ENCODE data around the gene PLG. TPM values are rescaled to one million over a fixed set of nuclear protein-coding genes. Genes with fewer than 3 reads are reported as not detected.

The PLG gene
- total RNA-seq, 1 experiment from 2014 or later, result 0.57 TPM

- CTCF ChIA-PET, result no interaction called here
Measured at GRCh38 chr6:160791981-160792418, 90.0 kb downstream of the PLG start.

GRCh38 chr6:160792708-160793107 lies 90.7 kb downstream of the PLG start:
- intact Hi-C loops (cut with micrococcal nuclease; ENCODE audit: unreplicated experiment), result no loop called here
- Histone ChIP-seq H3K27me3 (ENCODE audit: control insufficient read depth, insufficient read depth, low read length) (no peaks in the 10 kb centered on the region), H3K36me3 (ENCODE audit: control insufficient read depth, insufficient read depth, low read length) (no peaks in the 10 kb centered on the region), H3K4me1 (ENCODE audit: control insufficient read depth, insufficient read depth, low read length) (peaks cover 10% of the 10 kb centered on the region), H3K27ac (ENCODE audit: low read length) (peak overlapping the region; percentile 68), H3K4me3 (ENCODE audit: low read depth in 2 of 2, low read length in 2 of 2) (peak overlapping the region in 1 of 2 experiments; percentile 21; a peak in 2 of 4 replicates), H3K9me3 (ENCODE audit: control insufficient read depth, insufficient read depth, low read depth, low read length) (peaks cover 5% of the 10 kb centered on the region; the same call in 1 of the 2 replicates)
- peak; percentile 46 for ATAC-seq
- DNase-seq (ENCODE audit: low read depth, low spot score), result no peak
- ChIA-PET POLR2A (no interaction called here), CTCF (no interaction called here)
- in situ Hi-C loops (cut with HindIII; ENCODE audit: low pct_unique_long_range_greater_than_20kb, low sequenced_read_pairs), result no loop called here
- TF ChIP-seq REST (IDR thresholded peaks at IDR 0.05; ENCODE audit: insufficient read depth in 1 of 2, low read depth in 2 of 2, low read length in 1 of 2) (no peak), POLR2AphosphoS5 (IDR thresholded peaks at IDR 0.05; ENCODE audit: low read depth, low read length) (0 out of 2 replicates have a peak, but pooled peaks have one; percentile 29)
- BruUV-seq (replicated peaks), result no TSS peak

More at GRCh38 chr6:160791981-160792418, 90.0 kb downstream of the PLG start:
- no peaks in the 10 kb centered on the region for H3K36me3 ChIP-seq (ENCODE audit: control insufficient read depth, insufficient read depth, low read length)
- no peaks in the 10 kb centered on the region for H3K27me3 ChIP-seq (ENCODE audit: control insufficient read depth, insufficient read depth, low read length)
- in situ Hi-C loops (cut with HindIII; ENCODE audit: low pct_unique_long_range_greater_than_20kb, low sequenced_read_pairs) (no loop called here), intact Hi-C loops (cut with micrococcal nuclease; ENCODE audit: unreplicated experiment) (no loop called here)
- peak; percentile 61 for DNase-seq (ENCODE audit: low read depth, low spot score)
- TF ChIP-seq SIN3A (IDR thresholded peaks at IDR 0.05; ENCODE audit: borderline replicate concordance, insufficient read depth, low read depth, low read length), result no peak
- TF ChIP-seq REST (IDR thresholded peaks at IDR 0.05; ENCODE audit: insufficient read depth in 1 of 2, low read depth in 2 of 2, low read length in 1 of 2), result no peak
- peaks cover 10% of the 10 kb centered on the region for H3K4me1 ChIP-seq (ENCODE audit: control insufficient read depth, insufficient read depth, low read length)
- POLR2A ChIA-PET, result interaction anchor here (0.7 kb wide), 1 partner anchor 25 kb away, joined by 5 read pairs; no protein-coding TSS in a partner anchor
- H3K9me3 ChIP-seq (ENCODE audit: control insufficient read depth, insufficient read depth, low read depth, low read length), result peaks cover 5% of the 10 kb centered on the region; the same call in 1 of the 2 replicates
- peak overlapping the region; percentile 68 for H3K27ac ChIP-seq (ENCODE audit: low read length)
- no TSS peak for BruUV-seq (replicated peaks)
- ATAC-seq, result peak; percentile 91
- peak overlapping the region in 1 of 2 experiments; percentile 21; a peak in 1 of 4 replicates for H3K4me3 ChIP-seq (ENCODE audit: low read depth in 2 of 2, low read length in 2 of 2)

GRCh38 chr6:160793652-160794051 lies 91.6 kb downstream of the PLG start:
- TF ChIP-seq TCF7L2 (IDR thresholded peaks at IDR 0.05; ENCODE audit: low read depth, low read length) (no peak), CTCF (IDR thresholded peaks at IDR 0.05) (no peak), POLR2AphosphoS5 (IDR thresholded peaks at IDR 0.05; ENCODE audit: low read depth, low read length) (no peak), SIN3A (IDR thresholded peaks at IDR 0.05; ENCODE audit: borderline replicate concordance, insufficient read depth, low read depth, low read length) (no peak), REST (IDR thresholded peaks at IDR 0.05; ENCODE audit: insufficient read depth in 1 of 2, low read depth in 2 of 2, low read length in 1 of 2) (no peak)
- ATAC-seq (no peak), DNase-seq (ENCODE audit: low read depth, low spot score) (no peak)
- Histone ChIP-seq H3K27me3 (ENCODE audit: control insufficient read depth, insufficient read depth, low read length) (no peaks in the 10 kb centered on the region), H3K4me3 (ENCODE audit: low read depth in 2 of 2, low read length in 2 of 2) (no peak overlapping the region), H3K27ac (ENCODE audit: low read length) (peak overlapping the region; percentile 68; the same call in 1 of the 2 replicates), H3K9me3 (ENCODE audit: control insufficient read depth, insufficient read depth, low read depth, low read length) (peaks cover 5% of the 10 kb centered on the region; the same call in 1 of the 2 replicates), H3K36me3 (ENCODE audit: control insufficient read depth, insufficient read depth, low read length) (no peaks in the 10 kb centered on the region), H3K4me1 (ENCODE audit: control insufficient read depth, insufficient read depth, low read length) (peaks cover 10% of the 10 kb centered on the region)
- ChIA-PET POLR2A (interaction anchor here (0.6 kb wide), 1 partner anchor 16 kb away, joined by 13 read pairs; no protein-coding TSS in a partner anchor), CTCF (no interaction called here)
- in situ Hi-C loops (cut with HindIII; ENCODE audit: low pct_unique_long_range_greater_than_20kb, low sequenced_read_pairs) (no loop called here), intact Hi-C loops (cut with micrococcal nuclease; ENCODE audit: unreplicated experiment) (no loop called here)
- BruUV-seq (replicated peaks), result no TSS peak

Data from Panc1 (cell line).